Stimulated activated CD8-positive, alpha-beta memory T cell treated with anti-CD3 and anti-CD28 coated beads, Interleukin-4, amount 100 ng/mL, for 4 hours (primary cell): ENCODE measurements around the gene GNAT3.

Source experiments
- DNase-seq, 2 donors: peaks; one replicate each; pipeline ENCODE4 v3.0.0-alpha.2; 2020; ENCODE audit warnings: low read depth in 2 of 2, low spot score in 1 of 2

Gene GNAT3

DNA sequence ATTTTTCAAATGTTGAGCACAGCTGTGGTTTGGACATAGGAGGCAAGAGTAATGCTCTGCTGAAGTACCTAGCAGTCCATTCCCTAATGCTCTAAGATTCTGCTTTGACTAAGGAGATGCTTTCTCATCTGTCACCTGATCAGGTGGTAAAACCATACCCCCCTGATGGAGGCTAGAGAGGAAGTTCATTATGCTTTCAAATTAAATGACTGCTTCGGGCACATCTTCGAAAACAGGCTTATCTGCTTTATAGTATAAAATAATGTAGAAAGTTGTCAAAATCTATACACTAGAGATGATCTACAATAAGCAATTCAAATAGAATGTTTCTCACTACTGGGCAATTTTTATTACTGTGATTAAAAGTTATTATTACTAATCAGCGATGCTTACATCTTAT lies at the start of gene GNAT3:
Gene GNAT3, minus strand, starts transcription at position 101 of the 400 bp plus-strand sequence. CDS start 138 bp downstream, outside the sequence.
- no peak for DNase-seq

DNA sequence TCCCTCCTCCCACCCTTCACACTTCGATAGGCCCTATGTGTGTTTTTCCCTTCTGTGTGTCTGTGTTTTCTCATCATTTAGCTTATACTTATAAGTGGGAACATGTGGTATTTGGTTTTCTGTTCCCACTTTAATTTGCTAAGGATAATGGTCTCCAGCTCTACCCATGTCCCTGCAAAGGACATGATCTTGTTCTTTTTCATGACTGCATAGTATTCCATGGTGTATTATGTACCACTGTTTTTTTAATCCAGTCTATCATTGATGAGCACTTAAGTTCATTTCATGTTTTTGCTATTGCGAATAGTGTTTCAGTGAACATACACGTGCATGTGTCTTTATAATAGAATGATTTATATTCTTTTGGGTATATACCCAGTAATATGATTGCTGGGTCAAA lies 46.3 kb upstream of the GNAT3 start:
- no peak for DNase-seq

DNA sequence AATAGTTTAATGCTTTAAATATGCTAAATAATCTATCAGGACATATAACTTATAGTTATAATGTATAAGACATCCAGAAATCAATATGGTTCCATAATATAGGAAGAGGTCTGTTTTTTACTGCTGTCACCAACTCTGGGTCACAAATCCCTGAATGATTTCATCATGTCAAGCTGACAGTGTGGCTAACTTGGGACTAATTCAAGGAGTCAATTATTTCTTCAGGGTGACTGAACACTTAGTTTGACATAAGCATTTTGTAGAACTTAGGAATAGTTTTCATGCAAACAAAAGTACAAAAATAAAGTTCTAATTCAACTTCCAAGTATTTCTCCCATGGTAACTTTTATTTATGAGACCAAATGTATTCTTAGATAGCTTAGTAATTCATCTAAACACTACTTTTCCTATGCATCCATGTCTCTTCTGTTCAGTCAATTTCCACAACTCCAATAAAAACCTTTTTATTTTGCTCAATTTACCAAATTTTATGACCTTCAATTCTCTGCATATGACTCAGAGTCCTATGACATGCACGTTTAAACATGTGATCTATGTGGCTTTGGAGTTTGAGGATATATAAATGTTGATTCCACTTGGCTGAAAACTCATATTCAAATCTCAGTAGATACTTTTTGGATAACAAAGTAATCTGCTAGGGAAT lies 40.3 kb upstream of the GNAT3 start:
- DNase-seq: no peak

DNA sequence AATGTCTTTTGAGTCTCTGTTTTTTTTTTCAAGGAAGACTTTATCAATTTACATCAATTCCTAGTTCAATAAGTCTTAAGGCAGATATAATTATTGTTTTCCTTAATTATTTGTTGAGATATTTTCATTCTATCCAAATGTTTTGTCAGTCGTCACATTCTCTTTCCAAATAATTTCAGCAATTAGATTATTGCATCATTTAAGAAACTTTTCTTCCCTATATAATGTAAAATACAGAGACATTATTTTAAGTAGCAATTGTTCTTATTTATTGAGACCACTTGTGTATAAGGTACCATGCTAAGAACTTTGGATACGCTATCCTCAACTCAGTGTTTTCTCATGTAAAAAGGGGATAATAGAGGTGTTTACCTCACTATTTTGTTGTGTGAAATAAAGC lies 38.1 kb upstream of the GNAT3 start:
- no peak for DNase-seq

DNA sequence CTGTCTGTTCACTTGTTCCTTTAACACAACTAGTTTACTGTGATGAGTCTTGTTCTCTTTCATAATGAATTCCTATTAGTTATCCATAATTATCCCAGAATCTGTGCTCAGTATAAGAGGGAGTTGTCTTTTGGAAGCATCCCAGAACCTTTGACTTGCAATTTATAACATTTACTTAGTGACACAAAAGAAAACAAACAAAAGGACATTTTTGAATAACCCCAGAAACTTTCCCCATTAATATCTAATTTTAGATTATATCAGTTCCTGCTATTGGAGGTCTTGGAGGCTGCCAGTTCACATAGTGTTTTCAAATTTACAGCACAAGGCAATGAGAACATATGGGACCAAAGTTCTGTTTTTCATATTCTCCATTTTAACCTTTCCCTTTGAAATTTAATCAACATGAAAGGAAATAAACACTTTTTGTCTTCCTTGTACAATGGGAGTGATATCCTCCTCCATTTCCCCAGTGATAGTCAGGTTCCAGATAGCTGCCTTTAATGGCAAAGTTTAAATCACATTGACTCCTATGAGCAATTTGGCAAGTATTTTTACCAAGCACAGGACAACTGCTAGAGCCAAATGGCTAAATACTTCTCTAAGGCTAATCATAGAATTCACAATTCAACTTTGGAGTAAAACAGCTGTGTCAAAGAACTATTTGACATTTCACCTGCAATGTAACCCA lies 37.1 kb upstream of the GNAT3 start:
- no peak for DNase-seq

DNA sequence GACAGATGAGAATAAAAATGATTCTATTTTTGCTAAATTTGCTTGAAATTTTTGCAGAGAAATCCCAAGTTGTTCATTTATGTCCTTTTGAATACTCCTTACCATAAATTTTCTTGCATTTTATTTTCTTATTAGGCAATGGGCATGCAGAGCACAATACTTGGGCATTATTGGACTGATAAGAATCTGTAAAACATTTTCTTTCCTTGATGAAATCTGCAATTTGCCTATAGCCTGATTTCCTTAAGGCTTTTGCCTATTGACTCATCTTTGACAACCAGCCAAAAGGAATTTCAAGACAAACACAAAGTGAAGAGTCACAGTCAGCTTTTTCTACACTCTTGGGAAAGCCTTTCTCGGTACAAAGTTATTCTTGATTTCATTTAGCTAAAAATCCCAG lies 30.5 kb upstream of the GNAT3 start:
- no peak for DNase-seq

DNA sequence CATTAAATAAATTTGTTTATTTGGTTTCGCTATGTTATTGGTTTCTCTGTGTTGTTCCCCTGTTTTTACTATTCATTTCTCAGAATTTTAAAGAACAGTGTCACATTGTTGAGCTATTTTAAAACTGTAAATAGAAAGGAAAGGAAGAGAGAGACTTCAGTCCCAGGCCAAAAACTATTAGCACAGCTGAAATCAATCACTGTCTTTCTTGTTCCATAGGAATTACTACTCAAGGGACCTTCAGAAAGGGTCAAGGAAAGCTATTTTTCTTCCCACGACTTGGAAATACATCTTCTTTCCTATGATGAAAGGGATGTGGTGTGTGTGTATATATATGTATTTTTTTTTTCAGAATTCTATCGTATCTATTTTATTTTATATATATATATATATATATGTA lies 29.0 kb upstream of the GNAT3 start:
- DNase-seq: no peak

DNA sequence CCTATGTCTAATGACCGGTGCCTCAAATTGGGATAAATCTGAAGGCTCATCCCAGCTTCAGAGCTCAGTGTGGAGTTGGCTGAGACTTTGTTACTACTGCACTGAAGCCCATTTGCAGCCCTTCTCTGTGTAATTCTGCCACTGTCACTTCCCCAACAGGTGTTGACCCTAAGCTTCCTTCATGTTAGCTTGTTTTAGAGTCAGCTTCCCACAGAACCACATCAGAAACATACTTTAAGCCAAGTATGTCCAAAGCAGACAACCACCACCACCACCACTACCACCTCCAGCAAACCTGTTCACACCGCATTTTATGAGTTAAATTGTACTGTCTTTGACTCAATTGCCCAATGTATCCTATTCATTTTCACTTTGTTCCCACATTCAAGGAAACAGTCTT lies 25.2 kb upstream of the GNAT3 start:
- DNase-seq: no peak

DNA sequence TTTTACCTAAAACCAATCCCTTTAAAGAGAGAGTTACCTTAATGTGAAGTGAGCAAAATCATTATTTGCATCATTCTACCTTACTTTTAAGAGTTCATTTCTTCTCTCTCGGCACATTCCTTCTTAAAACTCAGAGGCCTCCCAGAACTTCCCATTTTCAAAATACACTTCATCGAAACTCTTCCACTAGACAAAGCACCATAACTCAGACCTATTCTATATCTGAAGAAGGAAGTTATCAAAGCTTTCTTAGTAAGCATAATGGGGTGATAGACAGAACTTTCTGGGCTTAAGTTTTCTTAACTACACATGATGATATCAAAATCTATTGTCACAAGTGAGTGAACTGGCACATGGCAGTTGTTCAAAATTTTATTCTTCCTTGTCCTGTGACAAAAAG lies 24.6 kb upstream of the GNAT3 start:
- DNase-seq: no peak

DNA sequence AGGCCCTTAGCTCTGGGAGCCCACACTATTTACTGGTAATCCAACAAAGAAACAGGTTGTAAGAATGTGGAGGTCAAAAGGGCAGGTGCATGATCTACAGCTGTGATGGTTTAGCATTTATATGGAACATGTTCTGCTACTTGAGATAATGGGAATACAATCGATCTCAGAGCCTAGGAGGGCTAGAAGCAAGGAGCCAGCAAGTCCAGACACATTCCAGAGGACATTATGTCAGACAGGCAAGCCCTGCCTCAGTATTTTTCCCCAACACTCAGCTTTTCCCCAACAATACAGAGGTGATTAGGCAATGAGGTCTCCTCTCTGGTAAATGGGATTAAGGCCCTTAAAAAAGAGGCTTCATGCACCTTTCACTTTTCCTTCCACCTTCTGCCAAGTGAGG lies 21.4 kb upstream of the GNAT3 start:
- DNase-seq: no peak

DNA sequence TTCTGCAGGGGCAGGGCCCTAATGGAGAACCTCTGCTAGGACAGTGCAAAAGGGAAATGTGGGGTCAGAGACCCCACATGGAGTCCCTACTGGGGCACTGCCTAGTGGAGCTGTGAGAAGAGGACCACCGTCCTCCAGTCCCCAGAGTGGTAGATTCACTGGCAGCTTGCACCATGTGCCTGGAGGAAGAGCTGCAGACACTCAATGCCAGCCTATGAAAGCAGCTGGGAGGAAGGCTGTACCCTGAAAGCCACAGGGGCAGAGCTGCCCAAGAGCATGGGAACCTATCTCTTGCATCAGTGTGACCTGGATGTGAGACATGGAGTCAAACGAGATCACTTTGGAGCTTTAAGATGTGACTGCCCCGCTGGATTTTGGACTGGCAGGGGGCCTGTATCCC lies 20.3 kb upstream of the GNAT3 start:
- no peak for DNase-seq

DNA sequence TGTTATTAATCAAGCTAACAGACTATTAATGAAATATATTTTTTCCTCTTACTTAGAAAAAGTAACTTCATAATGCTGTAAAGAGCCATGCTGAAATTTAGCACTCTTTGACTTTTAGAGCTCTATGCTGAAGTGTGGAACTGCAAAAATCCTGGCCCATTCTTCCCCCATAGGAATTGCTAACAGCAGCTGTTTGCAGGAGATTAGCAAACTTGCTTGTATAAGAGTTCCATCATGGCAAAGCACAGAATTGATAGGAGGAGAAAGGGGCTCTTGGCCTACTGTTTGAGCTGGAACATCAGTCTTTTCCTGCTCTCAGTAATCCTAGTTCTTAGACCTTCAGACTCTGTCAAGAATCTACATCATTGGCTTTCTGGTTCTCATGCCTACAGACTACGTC lies 18.3 kb upstream of the GNAT3 start:
- no peak for DNase-seq

DNA sequence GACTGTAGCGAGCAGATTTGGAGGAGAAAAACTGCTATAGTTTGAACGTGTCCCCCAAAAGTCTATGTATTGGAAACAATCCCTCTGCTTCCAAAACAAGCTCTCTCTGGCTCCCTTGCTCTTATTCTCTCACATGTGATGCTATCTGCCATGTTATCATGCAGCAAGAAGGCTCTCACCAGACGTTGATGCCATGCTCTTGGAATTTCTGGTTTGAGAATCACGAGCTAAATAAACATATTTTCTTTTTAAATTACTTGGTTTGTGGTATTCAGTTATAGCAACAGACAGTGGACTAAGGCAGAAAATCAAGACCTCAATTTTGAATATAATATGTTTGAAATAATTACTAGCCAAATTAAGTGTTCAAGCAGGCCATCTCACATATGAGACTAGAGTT lies 17.5 kb upstream of the GNAT3 start:
- no peak for DNase-seq

DNA sequence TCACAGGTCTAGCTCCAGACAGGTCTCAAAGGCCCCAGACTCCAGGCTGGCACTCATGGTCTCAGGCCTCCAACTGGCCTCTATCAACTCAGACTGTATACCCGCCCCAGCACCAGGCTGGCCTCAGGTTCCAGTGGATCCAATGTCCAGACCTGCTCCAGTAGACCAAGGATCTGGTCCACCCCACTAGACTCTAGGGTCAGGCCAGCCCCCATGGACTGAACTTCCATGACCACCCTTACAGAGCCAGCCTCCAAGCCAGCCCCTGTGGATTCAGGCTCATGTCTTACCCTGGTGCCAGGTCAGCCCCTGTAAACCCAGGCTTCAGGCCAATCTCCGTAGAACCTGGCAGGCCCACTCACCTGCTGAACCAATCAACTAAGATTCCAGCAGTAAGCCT lies 16.8 kb upstream of the GNAT3 start:
- no peak for DNase-seq

DNA sequence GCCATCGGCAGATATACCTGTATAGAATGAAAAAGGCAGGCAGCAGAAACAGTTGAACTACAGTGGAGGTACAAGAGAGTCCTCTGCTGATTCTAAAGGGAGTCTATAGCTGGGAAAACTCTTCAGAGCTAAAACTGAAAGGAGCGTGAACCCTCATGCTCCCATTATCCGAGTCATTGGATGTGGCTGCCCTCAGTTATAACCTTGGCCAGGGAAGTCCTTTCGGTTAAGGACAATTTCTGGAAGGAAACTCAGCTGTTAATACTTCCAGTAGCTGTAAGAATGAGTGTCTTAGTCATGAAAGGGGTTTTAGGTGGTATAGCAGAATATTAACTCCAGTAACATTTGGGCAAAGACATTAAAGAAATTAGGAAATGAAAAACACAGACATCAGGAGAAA lies 14.6 kb upstream of the GNAT3 start:
- DNase-seq: no peak

DNA sequence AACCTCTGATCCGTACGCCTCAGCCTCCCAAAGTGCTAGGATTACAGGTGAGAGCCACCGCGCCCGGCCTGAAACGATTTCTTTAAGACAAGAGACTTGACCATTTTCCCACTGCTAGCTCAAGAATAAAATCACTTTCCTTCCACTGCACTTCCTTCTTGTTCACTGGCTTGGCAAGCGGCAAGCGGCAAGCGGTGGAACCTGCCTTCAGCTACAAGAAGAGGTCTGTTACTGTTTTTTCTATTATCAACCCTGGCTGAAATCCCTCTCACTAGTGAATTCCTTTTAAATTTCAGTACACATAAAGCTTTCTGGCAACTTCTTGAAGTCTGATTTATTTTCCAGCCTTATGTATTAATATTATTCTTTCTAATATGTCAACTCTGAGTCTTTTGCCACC lies 12.8 kb upstream of the GNAT3 start:
- DNase-seq: no peak

DNA sequence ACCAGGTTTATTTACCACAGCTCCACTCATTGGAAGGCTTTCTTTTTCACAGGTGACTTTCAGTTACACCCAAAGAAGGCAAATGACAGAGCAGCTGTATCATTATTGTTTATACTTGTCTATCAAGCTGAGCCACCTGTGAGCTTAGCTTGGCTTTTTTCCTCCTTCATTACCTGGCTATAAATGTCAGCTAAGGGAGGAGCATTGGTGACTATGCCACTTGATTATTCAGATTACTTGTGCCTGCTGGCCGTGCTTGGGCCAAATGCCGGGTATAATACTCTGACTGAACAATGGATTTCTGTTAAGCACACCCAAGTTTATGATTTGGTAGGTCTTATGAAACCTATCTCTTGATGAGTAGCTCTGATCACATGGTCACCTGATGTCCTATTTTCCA lies 9.9 kb upstream of the GNAT3 start:
- DNase-seq: no peak

DNA sequence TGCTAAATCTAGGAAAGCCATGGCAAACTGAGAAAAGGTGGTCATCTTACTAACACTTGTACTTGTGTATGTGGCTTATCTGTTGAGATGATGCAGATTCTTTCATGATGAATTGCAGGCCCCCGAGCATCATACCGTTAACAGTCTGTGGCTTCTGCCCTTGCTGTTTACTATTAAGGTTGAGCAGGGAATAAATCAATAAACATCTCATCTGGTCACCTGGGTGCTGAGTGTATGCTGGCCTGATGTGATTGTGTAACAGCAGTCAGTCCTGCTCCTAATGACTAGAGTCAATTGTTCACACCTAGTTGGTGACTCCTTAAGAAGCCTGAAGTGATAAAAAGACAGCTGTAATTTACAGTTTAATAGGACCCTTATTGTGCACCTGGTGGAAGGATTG lies 8.3 kb upstream of the GNAT3 start:
- no peak for DNase-seq

DNA sequence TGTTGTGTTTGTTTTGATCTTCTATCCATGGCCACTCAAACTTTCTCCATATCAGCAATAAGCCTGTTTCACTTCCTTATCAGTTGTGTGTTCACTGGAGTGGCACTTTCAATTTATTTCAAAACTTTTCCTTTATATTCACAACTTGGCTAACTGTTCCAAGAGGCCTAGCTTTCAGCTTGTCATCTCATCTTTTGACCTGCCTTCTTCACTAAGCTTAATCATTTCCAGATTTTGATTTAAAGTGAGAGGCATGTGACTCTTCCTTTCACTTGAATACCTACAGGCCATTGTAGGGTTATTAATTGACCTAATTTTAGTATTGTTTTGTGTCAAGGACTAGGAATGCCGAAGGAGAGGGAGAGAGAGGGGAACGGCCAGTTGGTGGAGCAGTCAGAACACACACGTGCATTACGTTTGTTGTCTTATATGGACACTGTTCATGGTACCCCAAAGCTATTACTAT lies 5.5 kb upstream of the GNAT3 start:
- no peak for DNase-seq

DNA sequence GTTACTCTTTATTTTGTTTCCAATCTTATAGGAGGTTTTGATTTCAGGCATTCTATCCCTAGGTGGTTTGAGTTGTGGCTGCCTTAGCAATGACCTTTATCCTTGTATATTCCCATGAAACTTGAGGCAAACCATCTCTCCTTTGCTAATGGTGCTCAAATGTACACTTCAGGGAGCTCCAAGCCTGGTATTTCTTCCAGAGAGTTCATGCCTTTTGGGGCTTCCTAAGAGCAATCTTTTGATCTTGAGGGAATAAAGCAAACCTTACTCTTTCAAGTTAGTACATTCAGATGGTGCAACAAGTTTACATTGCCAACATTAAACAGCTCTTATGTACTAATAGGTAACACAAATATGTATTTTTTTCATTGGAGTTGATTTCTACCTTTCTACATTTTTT lies 3.4 kb upstream of the GNAT3 start:
- no peak for DNase-seq

DNA sequence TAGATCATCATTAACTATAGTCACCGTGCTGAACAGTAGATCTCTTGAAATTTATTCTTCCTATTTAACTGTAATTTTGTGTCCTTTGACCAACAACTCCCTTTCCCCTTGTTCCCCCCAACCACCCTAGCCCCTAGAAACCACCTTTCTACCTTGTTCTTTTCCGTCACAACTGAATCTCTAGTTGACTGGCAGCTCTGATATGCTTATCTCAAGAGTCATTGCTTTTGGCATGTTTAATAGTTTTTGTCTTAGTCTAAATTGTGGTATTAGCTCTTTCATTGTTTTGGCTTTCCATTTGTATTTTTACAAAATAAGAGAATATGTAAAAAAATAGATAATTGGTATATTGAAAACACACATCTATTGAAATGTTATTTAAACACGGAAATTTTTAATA lies 1.8 kb downstream of the GNAT3 start:
- DNase-seq: no peak

DNA sequence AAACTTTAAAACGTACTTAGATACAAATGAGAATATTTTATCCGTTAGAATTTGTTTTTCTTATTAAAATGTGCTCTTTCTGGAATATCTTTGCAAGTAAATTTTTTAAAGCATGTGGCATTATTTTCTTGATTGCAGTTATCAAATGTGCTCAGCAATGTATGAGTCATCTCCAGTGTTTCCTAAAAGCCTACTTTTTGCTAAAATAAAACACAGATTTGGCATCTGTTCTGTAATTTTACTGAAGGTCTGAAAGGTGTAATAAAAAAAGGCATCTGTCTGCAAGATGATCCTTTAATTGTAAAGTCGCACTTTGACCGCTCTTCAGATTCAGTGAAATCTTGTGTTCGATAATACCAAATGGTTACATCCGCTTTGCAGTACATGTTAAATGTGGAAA lies 3.4 kb downstream of the GNAT3 start:
- no peak for DNase-seq

DNA sequence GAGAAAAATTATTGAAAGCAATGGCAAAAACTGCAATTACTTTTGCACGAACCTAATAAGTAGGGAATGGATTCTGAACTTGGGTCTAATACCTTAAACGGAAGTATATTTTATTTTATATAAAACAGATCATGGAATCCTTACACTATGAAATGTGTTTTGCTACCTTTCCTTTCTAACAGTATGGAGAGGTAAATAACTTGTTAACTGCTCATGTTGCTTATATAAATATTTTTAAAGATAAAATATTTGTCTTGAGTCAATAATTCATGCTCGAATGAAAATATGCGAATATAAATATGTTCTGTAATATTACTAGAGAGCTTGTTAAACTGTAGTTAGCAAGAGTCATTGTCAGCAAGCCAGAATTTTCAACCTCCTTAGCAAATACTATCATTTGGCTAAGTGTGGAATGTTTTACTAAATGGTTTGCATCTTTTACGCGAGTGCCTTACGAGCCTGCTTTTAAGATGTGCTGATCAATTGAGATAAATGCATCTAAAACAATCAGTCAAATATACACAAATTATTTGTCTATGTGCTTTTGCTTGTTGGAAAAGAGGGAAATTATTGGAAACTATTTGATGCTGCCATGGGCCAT lies 5.9 kb downstream of the GNAT3 start:
- DNase-seq: no peak
